GM21515 (cell line): ENCODE results near the gene MALRD1.
"Not testable (repeated sequence)": the region's sequence is repeated elsewhere in the genome, so short reads cannot be mapped to it uniquely, and the experiment has no call there.

Experiments used
- ATAC-seq: cut with Tn5 transposase; IDR thresholded peaks from one replicate; pipeline ENCODE4 v1.9.1; 2021; ENCODE audit not compliant: unreplicated experiment

MALRD1 gene

GRCh38 chr10:19750972-19751371, 702.4 kb downstream of the MALRD1 start:
- ATAC-seq: no peak

DNA sequence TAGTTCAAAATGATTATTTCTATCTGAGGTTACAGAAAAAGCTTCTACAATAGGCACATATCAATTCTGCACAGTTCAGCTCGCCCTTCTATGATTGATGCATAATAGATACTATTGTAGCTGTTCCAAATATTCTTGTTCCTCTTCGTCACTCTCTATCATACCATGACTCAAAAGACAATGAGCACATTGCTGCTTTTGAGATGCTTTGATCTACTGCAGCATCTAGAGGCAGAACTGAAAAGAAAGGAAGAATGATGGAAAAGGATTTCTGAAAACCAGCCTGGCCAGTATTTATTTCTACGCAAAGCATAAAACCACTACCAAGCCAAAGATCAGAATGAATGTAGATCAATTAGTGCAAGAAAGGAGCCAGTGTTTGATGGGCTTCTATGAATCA, 708.3 kb downstream of the MALRD1 start:
- ATAC-seq: no peak

DNA sequence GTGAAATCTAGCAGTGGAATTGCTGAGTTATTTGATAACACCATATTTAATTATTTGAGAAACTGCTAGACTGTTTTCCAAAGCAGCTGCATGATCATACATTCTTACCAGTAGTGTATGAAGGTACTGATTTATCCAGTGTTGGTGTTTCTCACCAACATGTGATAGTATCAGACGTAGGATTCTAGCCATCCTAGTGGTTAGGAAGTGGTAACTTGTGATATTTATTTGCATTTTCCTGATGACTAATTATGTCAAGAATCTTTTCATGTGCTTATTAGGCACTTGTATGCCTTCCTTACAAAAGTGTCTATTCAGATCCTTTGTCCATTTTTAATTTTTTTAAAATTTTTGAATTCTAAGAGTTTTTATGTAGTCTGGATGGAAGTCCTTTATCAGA, 713.4 kb downstream of the MALRD1 start:
- ATAC-seq: no peak

- ATAC-seq: no peak
These were observed 715.5 kb downstream of the MALRD1 start for GRCh38 chr10:19764111-19764510.

DNA sequence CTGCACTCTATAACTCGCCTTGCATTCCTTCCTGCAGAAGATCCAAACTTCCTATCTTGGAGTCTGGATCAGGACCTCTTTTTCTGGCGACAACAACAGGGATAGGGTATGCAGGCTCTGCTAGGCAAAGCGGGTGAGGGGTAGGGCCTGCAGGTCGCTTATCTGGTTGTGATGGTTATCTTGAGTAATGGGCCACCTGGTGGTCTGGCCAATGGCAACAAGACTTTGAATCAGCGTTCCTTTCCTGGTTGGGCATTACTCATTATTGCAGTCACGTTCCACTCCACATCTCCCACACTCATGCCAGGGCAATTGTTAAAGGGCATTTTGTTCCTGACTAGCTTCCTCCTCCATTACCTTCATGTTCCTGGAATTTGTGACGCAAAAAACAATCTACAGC, 719.3 kb downstream of the MALRD1 start:
- ATAC-seq: no peak

GRCh38 chr10:19769826-19770225, 721.2 kb downstream of the MALRD1 start:
- ATAC-seq: not testable (repeated sequence)

- ATAC-seq: no peak
These were observed 724.4 kb downstream of the MALRD1 start for GRCh38 chr10:19772972-19773371.

DNA sequence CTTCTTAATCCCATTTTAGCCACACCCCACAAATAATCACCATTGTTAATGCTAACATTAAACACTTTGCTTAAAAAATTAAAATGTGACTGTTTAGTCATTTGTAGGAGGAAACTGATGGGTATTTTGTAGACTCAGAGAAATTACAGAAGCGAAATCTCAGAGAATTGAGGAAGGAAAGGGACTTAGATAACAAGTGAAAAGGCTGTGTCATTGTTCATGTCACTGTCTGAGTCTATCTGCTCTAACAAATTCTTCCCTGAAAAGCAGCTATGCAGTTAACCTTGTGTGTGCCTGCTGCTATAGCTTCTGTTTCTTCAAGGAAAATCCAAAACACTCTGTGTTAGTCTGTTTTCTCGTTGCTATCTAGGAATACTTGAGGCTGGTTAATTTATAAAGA, 726.7 kb downstream of the MALRD1 start:
- no peak for ATAC-seq

GRCh38 chr10:19777806-19778205, 729.2 kb downstream of the MALRD1 start:
- no peak for ATAC-seq

GRCh38 chr10:19778996-19779395, 730.4 kb downstream of the MALRD1 start:
- no peak for ATAC-seq

DNA sequence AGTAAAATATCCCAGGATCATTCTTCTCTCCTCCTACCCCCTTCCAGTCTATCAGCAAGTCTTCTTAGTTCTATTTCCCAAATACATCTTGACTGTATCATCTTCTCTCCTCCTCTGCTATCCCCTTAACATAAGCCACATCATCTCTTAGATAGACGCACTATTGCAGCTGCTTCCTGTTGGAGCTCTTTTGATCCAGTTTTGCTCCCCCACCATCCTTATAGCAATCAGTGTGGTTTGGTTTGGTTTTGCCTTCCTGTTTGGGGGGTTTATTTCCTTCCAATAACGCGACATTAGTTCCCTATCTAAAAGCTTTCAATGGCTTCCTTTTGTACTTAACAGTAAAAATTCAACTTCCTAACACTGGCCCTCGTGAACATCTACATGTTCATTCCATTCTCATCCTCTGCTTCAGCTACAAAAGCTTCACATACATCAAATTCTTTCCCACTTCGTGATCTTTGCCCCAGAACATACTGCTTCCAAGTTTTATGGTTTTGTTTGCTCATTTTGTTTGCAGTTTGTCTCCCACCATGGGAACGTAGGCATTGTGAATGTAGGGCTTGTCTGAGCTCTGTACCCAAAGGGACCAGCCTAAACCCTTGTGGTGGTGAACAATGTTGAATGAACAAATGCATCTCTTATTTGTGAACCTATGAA, 734.0 kb downstream of the MALRD1 start:
- no peak for ATAC-seq

GRCh38 chr10:19783721-19784120, 735.1 kb downstream of the MALRD1 start:
- ATAC-seq: no peak
